Skeletal muscle cell (primary cell): ENCODE results near the gene FLT3LG.

ENCODE experiments used
- DNase-seq: peaks from one replicate; pipeline ENCODE4 v3.0.0-alpha.2; 2010; ENCODE audit warnings: low read depth
- H3K4me3 ChIP-seq: 2 replicates; pipeline ENCODE4 v1.5.1; 2011; ENCODE audit warnings: low read depth, mild to moderate bottlenecking, control low read depth, low read length, moderate library complexity

FLT3LG gene

GRCh38 chr19:49499030-49499670, 25.1 kb downstream of the FLT3LG start:
- DNase-seq, result no peak
- H3K4me3 ChIP-seq, result no peak overlapping the region

GRCh38 chr19:49502866-49503581, 29.0 kb downstream of the FLT3LG start:
- peak; percentile 88 for DNase-seq
- H3K4me3 ChIP-seq, result no peak overlapping the region

GRCh38 chr19:49503582-49503962, 29.6 kb downstream of the FLT3LG start:
- no peak overlapping the region for H3K4me3 ChIP-seq

GRCh38 chr19:49506575-49507105, 32.6 kb downstream of the FLT3LG start:
- no peak for DNase-seq
- no peak overlapping the region for H3K4me3 ChIP-seq

More at GRCh38 chr19:49503582-49503962, 29.6 kb downstream of the FLT3LG start:
- DNase-seq, result no peak

GRCh38 chr19:49507803-49508494, 33.9 kb downstream of the FLT3LG start:
- DNase-seq, result no peak
- no peak overlapping the region for H3K4me3 ChIP-seq

GRCh38 chr19:49512970-49513745, 39.1 kb downstream of the FLT3LG start:
- DNase-seq, result no peak
- H3K4me3 ChIP-seq, result peak overlapping the region; percentile 60

- H3K4me3 ChIP-seq, result peak overlapping the region; percentile 60
- DNase-seq, result no peak
Measured at GRCh38 chr19:49513746-49514118, 39.7 kb downstream of the FLT3LG start.

GRCh38 chr19:49514151-49514550, 40.1 kb downstream of the FLT3LG start:
- DNase-seq, result no peak
- no peak overlapping the region for H3K4me3 ChIP-seq

- no peak for DNase-seq
- no peak overlapping the region for H3K4me3 ChIP-seq
Measured at GRCh38 chr19:49515767-49516166, 41.8 kb downstream of the FLT3LG start.

GRCh38 chr19:49518033-49518432, 44.0 kb downstream of the FLT3LG start:
- no peak for DNase-seq
- no peak overlapping the region for H3K4me3 ChIP-seq

GRCh38 chr19:49520705-49521319, 46.8 kb downstream of the FLT3LG start:
- no peak for DNase-seq
- no peak overlapping the region for H3K4me3 ChIP-seq

- no peak overlapping the region for H3K4me3 ChIP-seq
- no peak for DNase-seq
Measured at GRCh38 chr19:49524812-49525455, 50.9 kb downstream of the FLT3LG start.

- H3K4me3 ChIP-seq, result peak overlapping the region; percentile 79
- DNase-seq, result no peak
Measured at GRCh38 chr19:49528211-49528771, 54.3 kb downstream of the FLT3LG start.

- no peak for DNase-seq
- no peak overlapping the region for H3K4me3 ChIP-seq
Measured at GRCh38 chr19:49530708-49531107, 56.7 kb downstream of the FLT3LG start.

- DNase-seq, result peak; percentile 19
- peak overlapping the region; percentile 49 for H3K4me3 ChIP-seq
Measured at GRCh38 chr19:49533551-49534488, 59.8 kb downstream of the FLT3LG start.

GRCh38 chr19:49534632-49535385, 60.8 kb downstream of the FLT3LG start:
- DNase-seq, result no peak
- no peak overlapping the region for H3K4me3 ChIP-seq
